Neural cell (in vitro differentiated cells): ENCODE measurements around the gene UGT1A6. TPM values are rescaled to one million over a fixed set of nuclear protein-coding genes. Genes with fewer than 3 reads are reported as not detected.

ENCODE experiments used
- H2AFZ ChIP-seq: fragments of 200-600, 300-800 bp; sonication (generic), shearing (Covaris generic); 2 replicates; pipeline ENCODE4 v1.6.0; 2014; ENCODE audit warnings: low read depth, mild to moderate bottlenecking, antibody characterized with exemption, low read length, moderate library complexity
- H3F3A ChIP-seq: fragments of 200-600 bp; shearing (Covaris generic); 2 replicates; pipeline ENCODE4 v1.6.1; 2016; ENCODE audit warnings: mild to moderate bottlenecking, moderate library complexity, mixed read lengths, antibody characterized with exemption, low read length; ENCODE audit not compliant: insufficient read depth, poor library complexity, severe bottlenecking
- H3K27ac ChIP-seq: fragments of 200-600, 300-800 bp; sonication (generic), shearing (Covaris generic); 2 replicates; pipeline ENCODE4 v1.5.1; 2014; ENCODE audit warnings: mild to moderate bottlenecking, low read length, moderate library complexity
- H3K27me3 ChIP-seq: fragments of 300-800, 200-600 bp; sonication (generic), shearing (Covaris generic); 2 replicates; pipeline ENCODE4 v1.6.0; 2014; ENCODE audit warnings: mild to moderate bottlenecking, low read depth, low read length, moderate library complexity; ENCODE audit not compliant: insufficient read depth
- H3K36me3 ChIP-seq: fragments of 300-800, 200-600 bp; sonication (generic), shearing (Covaris generic); 2 replicates; pipeline ENCODE4 v1.5.1; 2014; ENCODE audit warnings: mild to moderate bottlenecking, antibody characterized with exemption, low read length, moderate library complexity; ENCODE audit not compliant: insufficient read depth
- H3K4me2 ChIP-seq: fragments of 300-800, 200-600 bp; sonication (generic), shearing (Covaris generic); 2 replicates; pipeline ENCODE4 v1.6.0; 2014; ENCODE audit warnings: mild to moderate bottlenecking, low read length
- H3K4me3 ChIP-seq: fragments of 300-800, 200-600 bp; sonication (generic), shearing (Covaris generic); 2 replicates; pipeline ENCODE4 v1.5.1; 2014; ENCODE audit warnings: mild to moderate bottlenecking, low read length, moderate library complexity
- H3K79me2 ChIP-seq: fragments of 200-600 bp; shearing (Covaris generic); replicated peaks from 2 replicates; pipeline ENCODE4 v1.6.0; 2014; ENCODE audit warnings: mild to moderate bottlenecking, low read length, moderate library complexity; ENCODE audit not compliant: insufficient read depth
- H3K9ac ChIP-seq: fragments of 300-800, 200-600 bp; sonication (generic), shearing (Covaris generic); 2 replicates; pipeline ENCODE4 v1.6.1; 2016; ENCODE audit warnings: mild to moderate bottlenecking, low read length, mixed read lengths
- H3K9me2 ChIP-seq: fragments of 200-600 bp; shearing (Covaris generic); 2 replicates; pipeline ENCODE4 v1.6.1; 2016; ENCODE audit warnings: mild to moderate bottlenecking, low read length, mixed read lengths; ENCODE audit not compliant: insufficient read depth
- H3K9me3 ChIP-seq: fragments of 200-600, 300-800 bp; sonication (generic), shearing (Covaris generic); 2 replicates; pipeline ENCODE4 v1.6.1; 2016; ENCODE audit warnings: mild to moderate bottlenecking, mixed run types, low read length, moderate library complexity, mixed read lengths
- H4K20me1 ChIP-seq: fragments of 200-600 bp; shearing (Covaris generic); 2 replicates; pipeline ENCODE4 v1.6.1; 2016; ENCODE audit warnings: mild to moderate bottlenecking, mixed run types; ENCODE audit not compliant: insufficient read depth
- EP300 ChIP-seq: fragments of 450-650 bp; conservative IDR thresholded peaks from 2 replicates; pipeline ENCODE4 v1.6.1; 2014; ENCODE audit warnings: antibody characterized with exemption, mild to moderate bottlenecking, moderate library complexity; ENCODE audit not compliant: poor library complexity, severe bottlenecking
- POLR2AphosphoS5 ChIP-seq: IDR thresholded peaks from 2 replicates; pipeline ENCODE4 v1.6.1; 2012
- REST ChIP-seq: IDR thresholded peaks from 2 replicates; pipeline ENCODE4 v1.6.1; 2012; ENCODE audit warnings: borderline replicate concordance
- SMC3 ChIP-seq: fragments of 450-650 bp; conservative IDR thresholded peaks from 2 replicates; pipeline ENCODE4 v1.6.1; 2014; ENCODE audit warnings: antibody characterized with exemption, mild to moderate bottlenecking, moderate library complexity; ENCODE audit not compliant: poor library complexity
- TAF1 ChIP-seq: IDR thresholded peaks from 2 replicates; pipeline ENCODE4 v1.6.1; 2012; ENCODE audit warnings: low read depth
- polyA plus RNA-seq: library from polyadenylated mRNA; depleted of rRNA; stranded (reverse); fragments of >200 nt; gene quantifications from 2 replicates; pipeline ENCODE4 v1.2.3, GENCODE V29; 2014
- TF ChIP-seq, protein P1 (sequence below): fragments of 450-650 bp; IDR thresholded peaks from 2 replicates; pipeline ENCODE4 v1.5.1; 2014; ENCODE audit warnings: antibody characterized with exemption, mild to moderate bottlenecking, moderate library complexity; ENCODE audit not compliant: poor library complexity, severe bottlenecking

UGT1A6 gene
- polyA plus RNA-seq, 1 donor from 2014 or later = not detected

- no peak overlapping the region for H3K9ac ChIP-seq
- no peaks in the 10 kb centered on the region for H3K36me3 ChIP-seq
- H3F3A ChIP-seq = no peaks in the 10 kb centered on the region
- H3K9me2 ChIP-seq = no peaks in the 10 kb centered on the region
- no peaks in the 10 kb centered on the region for H4K20me1 ChIP-seq
- H3K4me3 ChIP-seq = no peak overlapping the region
- H2AFZ ChIP-seq = no peak overlapping the region
- no peaks in the 10 kb centered on the region for H3K9me3 ChIP-seq
- no peaks in the 10 kb centered on the region for H3K79me2 ChIP-seq
- no peak overlapping the region for H3K4me2 ChIP-seq
- H3K27ac ChIP-seq = no peak overlapping the region
- no peak for TF ChIP-seq SMC3
- no peak for TF ChIP-seq EP300
- TF ChIP-seq REST = no peak
- H3K27me3 ChIP-seq = no peaks in the 10 kb centered on the region
Measured at GRCh38 chr2:233793465-233794127, 100.9 kb downstream of the UGT1A6 start.

DNA sequence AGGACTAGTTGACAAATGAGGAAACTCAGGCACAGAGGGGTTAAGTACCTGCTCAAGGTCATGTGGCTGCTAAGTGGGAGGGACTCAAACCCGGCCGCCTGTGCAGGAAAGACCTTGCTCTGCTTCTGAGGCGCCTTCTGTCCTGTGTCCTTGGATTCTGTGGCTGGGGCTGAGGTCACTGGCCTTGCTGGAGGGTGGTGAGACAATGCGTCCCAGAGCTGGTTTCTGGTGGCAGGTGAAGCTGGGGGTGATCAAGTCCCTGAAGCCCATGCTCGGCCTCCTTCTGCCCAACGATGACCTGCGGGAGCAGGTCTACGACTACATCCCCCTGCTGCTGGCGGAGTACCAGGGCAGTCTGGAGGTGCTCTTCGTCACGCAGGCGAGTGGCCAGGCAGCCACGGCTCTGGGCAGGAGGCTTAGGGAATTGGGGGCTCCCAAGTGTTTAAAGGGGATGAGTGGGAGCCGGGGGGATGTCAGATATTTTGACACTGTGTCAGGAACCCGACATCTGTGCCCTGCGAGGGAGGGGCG, 101.5 kb downstream of the UGT1A6 start:
- H3K79me2 ChIP-seq = no peaks in the 10 kb centered on the region
- H3K27ac ChIP-seq = no peak overlapping the region
- no peaks in the 10 kb centered on the region for H3K9me3 ChIP-seq
- TF ChIP-seq POLR2AphosphoS5 (no peak), TAF1 (no peak), REST (no peak), EP300 (no peak), SMC3 (no peak)
- TF ChIP-seq, protein P1, sequence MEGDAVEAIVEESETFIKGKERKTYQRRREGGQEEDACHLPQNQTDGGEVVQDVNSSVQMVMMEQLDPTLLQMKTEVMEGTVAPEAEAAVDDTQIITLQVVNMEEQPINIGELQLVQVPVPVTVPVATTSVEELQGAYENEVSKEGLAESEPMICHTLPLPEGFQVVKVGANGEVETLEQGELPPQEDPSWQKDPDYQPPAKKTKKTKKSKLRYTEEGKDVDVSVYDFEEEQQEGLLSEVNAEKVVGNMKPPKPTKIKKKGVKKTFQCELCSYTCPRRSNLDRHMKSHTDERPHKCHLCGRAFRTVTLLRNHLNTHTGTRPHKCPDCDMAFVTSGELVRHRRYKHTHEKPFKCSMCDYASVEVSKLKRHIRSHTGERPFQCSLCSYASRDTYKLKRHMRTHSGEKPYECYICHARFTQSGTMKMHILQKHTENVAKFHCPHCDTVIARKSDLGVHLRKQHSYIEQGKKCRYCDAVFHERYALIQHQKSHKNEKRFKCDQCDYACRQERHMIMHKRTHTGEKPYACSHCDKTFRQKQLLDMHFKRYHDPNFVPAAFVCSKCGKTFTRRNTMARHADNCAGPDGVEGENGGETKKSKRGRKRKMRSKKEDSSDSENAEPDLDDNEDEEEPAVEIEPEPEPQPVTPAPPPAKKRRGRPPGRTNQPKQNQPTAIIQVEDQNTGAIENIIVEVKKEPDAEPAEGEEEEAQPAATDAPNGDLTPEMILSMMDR = no peak
- H3K4me3 ChIP-seq = no peak overlapping the region
- H3K4me2 ChIP-seq = no peak overlapping the region
- no peaks in the 10 kb centered on the region for H3F3A ChIP-seq
- no peak overlapping the region for H3K9ac ChIP-seq
- no peak overlapping the region for H2AFZ ChIP-seq
- no peaks in the 10 kb centered on the region for H4K20me1 ChIP-seq
- H3K27me3 ChIP-seq = no peaks in the 10 kb centered on the region
- H3K9me2 ChIP-seq = no peaks in the 10 kb centered on the region
- no peaks in the 10 kb centered on the region for H3K36me3 ChIP-seq
